ENCODE data around the gene ITK.

ITK gene

DNA sequence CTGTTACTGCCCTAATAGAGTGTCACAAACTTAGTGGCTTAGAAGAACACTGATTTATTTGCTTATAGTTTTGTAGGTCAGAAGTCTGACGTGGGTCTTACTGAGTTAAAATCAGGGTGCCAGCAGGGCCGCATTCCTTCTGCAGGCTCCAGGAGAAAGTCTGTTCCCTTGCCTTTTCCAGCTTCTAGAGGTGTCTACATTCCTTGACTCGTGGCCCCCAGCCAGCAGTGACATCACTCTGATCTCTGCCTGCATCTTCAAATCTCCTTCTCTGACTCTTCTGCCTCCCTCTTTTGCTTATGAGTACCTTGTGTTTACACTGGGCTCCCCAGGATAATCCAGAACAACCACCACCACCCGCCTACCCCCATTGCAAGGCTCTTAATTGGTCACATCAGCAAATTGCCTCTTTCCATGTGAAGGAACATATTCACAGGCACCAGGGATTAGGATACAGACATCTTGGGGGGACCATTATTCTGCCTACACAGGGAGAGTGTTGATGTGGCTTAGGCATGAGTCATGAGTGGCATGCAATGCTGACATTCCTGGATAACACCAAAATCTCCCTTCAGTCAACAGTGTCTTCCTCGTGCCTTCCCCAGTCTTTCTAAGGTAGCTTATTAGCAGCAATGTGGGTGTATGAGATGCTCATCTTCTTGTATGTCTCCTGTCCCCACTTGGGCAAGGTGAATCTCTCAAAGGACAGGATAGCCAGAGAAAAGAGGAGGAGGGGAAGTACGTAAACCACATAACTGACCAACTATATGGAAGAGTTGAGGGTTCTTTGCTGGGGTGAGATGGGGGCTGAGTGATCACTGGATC lies 109.7 kb downstream of the ITK start:
- CTCF ChIA-PET, result interaction anchor here (1.1 kb wide), 1 partner anchor 24 kb away, joined by 3 read pairs; the partner anchor contains the start of gene CYFIP2
- peak; percentile 64 for DNase-seq (ENCODE audit: low read depth, low spot score)
- H3K4me3 ChIP-seq (ENCODE audit: low read depth, low read length), result no peak overlapping the region
- POLR2A ChIA-PET, result no interaction called here
- TF ChIP-seq, protein P1, sequence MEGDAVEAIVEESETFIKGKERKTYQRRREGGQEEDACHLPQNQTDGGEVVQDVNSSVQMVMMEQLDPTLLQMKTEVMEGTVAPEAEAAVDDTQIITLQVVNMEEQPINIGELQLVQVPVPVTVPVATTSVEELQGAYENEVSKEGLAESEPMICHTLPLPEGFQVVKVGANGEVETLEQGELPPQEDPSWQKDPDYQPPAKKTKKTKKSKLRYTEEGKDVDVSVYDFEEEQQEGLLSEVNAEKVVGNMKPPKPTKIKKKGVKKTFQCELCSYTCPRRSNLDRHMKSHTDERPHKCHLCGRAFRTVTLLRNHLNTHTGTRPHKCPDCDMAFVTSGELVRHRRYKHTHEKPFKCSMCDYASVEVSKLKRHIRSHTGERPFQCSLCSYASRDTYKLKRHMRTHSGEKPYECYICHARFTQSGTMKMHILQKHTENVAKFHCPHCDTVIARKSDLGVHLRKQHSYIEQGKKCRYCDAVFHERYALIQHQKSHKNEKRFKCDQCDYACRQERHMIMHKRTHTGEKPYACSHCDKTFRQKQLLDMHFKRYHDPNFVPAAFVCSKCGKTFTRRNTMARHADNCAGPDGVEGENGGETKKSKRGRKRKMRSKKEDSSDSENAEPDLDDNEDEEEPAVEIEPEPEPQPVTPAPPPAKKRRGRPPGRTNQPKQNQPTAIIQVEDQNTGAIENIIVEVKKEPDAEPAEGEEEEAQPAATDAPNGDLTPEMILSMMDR (IDR thresholded peaks at IDR 0.05; ENCODE audit: insufficient read depth, low read length, missing control alignments), result no peak

GRCh38 chr5:157290981-157291711 lies 110.5 kb downstream of the ITK start:
- no peak overlapping the region for H3K4me3 ChIP-seq (ENCODE audit: low read depth, low read length)
- TF ChIP-seq, protein P1 (IDR thresholded peaks at IDR 0.05; ENCODE audit: insufficient read depth, low read length, missing control alignments), result no peak
- ChIA-PET CTCF (interaction anchor here (1.1 kb wide), 1 partner anchor 25 kb away, joined by 3 read pairs; the partner anchor contains the start of gene CYFIP2), POLR2A (no interaction called here)
- DNase-seq (ENCODE audit: low read depth, low spot score), result no peak

DNA sequence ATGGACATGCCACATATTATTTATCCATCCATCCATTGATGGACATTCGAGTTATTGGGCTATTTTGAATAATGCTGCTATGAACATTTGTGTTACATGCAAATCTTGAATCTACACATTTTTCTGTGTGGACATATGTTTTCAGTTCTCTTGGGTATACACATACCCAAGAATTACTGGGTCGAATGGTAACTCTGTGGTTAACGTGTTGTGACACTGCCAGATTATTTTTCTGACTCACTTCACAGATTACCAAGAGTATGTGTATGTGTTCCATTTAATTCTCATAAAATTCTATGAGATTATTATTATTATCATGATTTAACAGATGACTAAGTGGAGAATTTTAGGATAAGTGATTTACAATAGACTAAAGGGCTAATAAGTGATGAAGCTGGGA lies 112.0 kb downstream of the ITK start:
- POLR2A ChIA-PET, result no interaction called here
- TF ChIP-seq, protein P1 (IDR thresholded peaks at IDR 0.05; ENCODE audit: insufficient read depth, low read length, missing control alignments), result no peak
- CTCF ChIA-PET, result interaction anchor here (1.9 kb wide), 1 partner anchor 20 kb away, joined by 4 read pairs; no protein-coding TSS in a partner anchor
- no peak overlapping the region for H3K4me3 ChIP-seq (ENCODE audit: low read depth, low read length)
- DNase-seq (ENCODE audit: low read depth, low spot score), result no peak

DNA sequence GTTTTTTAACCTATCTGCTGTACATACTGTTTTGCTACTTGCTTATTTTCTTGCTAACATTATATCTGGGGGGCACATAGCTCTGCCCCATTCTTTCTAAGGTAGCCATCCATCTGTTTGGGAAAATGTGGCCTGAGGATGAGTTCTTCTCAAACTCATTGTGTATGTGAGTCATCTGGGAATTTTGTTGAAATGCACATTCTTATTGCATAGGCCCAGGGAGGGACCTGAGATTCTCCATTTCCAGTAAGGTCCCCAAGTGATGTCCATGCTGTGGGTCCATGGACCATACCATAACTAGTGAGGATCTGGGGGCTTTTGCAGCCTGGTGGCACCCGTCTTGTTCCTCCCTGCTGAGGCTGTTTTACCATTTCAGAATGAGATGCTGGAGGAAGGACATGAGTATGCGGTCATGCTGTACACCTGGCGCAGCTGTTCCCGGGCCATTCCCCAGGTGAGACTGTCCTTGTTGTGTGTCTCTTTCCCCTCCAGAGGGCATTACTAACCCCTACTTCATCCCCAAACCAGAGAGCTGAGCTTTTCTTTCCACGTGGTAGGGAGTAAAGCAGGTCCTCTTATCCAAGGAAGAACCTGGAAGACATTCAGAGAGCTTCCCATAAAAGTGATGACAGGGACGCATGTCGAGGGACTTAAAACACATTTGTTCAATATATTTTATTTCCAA lies 113.9 kb downstream of the ITK start:
- TF ChIP-seq, protein P1 (IDR thresholded peaks at IDR 0.05; ENCODE audit: insufficient read depth, low read length, missing control alignments), result no peak
- ChIA-PET CTCF (interaction anchor here (0.7 to 2.0 kb wide), 2 partner anchors 18 to 34 kb away, joined by 3 to 5 read pairs; no protein-coding TSS in a partner anchor), POLR2A (no interaction called here)
- H3K4me3 ChIP-seq (ENCODE audit: low read depth, low read length), result no peak overlapping the region
- DNase-seq (ENCODE audit: low read depth, low spot score), result no peak

DNA sequence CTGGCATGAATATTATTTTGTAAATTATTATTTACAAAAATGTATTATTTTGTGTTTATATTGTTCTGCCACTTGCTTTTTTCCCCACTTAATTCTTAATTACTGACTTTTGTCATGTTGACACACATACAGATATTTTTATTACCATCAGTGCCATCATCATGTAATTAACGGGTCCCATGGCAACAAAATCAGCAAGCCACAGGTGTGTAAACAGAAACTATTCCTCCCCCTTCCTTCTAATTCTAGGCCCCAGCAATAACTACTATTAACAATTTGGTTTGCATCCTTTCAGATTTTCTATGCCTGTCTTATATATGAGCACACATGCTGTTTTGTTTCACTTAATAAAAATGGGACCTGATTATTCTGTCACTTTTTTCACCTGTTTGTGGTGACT lies 114.6 kb downstream of the ITK start:
- DNase-seq (ENCODE audit: low read depth, low spot score), result no peak
- POLR2A ChIA-PET, result no interaction called here
- H3K4me3 ChIP-seq (ENCODE audit: low read depth, low read length), result no peak overlapping the region
- TF ChIP-seq, protein P1 (IDR thresholded peaks at IDR 0.05; ENCODE audit: insufficient read depth, low read length, missing control alignments), result no peak
- CTCF ChIA-PET, result interaction anchor here (0.7 kb wide), 1 partner anchor 17 kb away, joined by 3 read pairs; no protein-coding TSS in a partner anchor
